Neural cell (in vitro differentiated cells): Measurements from ENCODE around the gene HIP1.

Source experiments
- EP300 ChIP-seq: fragments of 450-650 bp; conservative IDR thresholded peaks from 2 replicates; pipeline ENCODE4 v1.6.1; 2014; ENCODE audit warnings: antibody characterized with exemption, mild to moderate bottlenecking, moderate library complexity; ENCODE audit not compliant: poor library complexity, severe bottlenecking
- EZH2 ChIP-seq: fragments of 200-600, 300-800 bp; shearing (Covaris generic), sonication (generic); IDR thresholded peaks from 2 replicates; pipeline ENCODE4 v1.6.1; 2014; ENCODE audit warnings: antibody characterized with exemption, low read length, borderline replicate concordance, mild to moderate bottlenecking; ENCODE audit not compliant: insufficient read depth, poor library complexity, severe bottlenecking
- MXI1 ChIP-seq: fragments of 450-650 bp; conservative IDR thresholded peaks from 2 replicates; pipeline ENCODE4 v1.6.1; 2014; ENCODE audit warnings: antibody characterized with exemption, mild to moderate bottlenecking; ENCODE audit not compliant: poor library complexity, severe bottlenecking
- POLR2AphosphoS5 ChIP-seq: IDR thresholded peaks from 2 replicates; pipeline ENCODE4 v1.6.1; 2012
- RAD21 ChIP-seq: fragments of 450-650 bp; conservative IDR thresholded peaks from 2 replicates; pipeline ENCODE4 v1.6.1; 2014; ENCODE audit warnings: antibody characterized with exemption, mild to moderate bottlenecking, moderate library complexity
- SMC3 ChIP-seq: fragments of 450-650 bp; conservative IDR thresholded peaks from 2 replicates; pipeline ENCODE4 v1.6.1; 2014; ENCODE audit warnings: antibody characterized with exemption, mild to moderate bottlenecking, moderate library complexity; ENCODE audit not compliant: poor library complexity
- TAF1 ChIP-seq: IDR thresholded peaks from 2 replicates; pipeline ENCODE4 v1.6.1; 2012; ENCODE audit warnings: low read depth
- TF ChIP-seq, protein P1 (sequence below): fragments of 450-650 bp; IDR thresholded peaks from 2 replicates; pipeline ENCODE4 v1.5.1; 2014; ENCODE audit warnings: antibody characterized with exemption, mild to moderate bottlenecking, moderate library complexity; ENCODE audit not compliant: poor library complexity, severe bottlenecking
- TF ChIP-seq, protein P2 (sequence below): IDR thresholded peaks from 2 replicates; pipeline ENCODE4 v1.6.1; 2012; ENCODE audit warnings: borderline replicate concordance

- TF ChIP-seq, protein P1, sequence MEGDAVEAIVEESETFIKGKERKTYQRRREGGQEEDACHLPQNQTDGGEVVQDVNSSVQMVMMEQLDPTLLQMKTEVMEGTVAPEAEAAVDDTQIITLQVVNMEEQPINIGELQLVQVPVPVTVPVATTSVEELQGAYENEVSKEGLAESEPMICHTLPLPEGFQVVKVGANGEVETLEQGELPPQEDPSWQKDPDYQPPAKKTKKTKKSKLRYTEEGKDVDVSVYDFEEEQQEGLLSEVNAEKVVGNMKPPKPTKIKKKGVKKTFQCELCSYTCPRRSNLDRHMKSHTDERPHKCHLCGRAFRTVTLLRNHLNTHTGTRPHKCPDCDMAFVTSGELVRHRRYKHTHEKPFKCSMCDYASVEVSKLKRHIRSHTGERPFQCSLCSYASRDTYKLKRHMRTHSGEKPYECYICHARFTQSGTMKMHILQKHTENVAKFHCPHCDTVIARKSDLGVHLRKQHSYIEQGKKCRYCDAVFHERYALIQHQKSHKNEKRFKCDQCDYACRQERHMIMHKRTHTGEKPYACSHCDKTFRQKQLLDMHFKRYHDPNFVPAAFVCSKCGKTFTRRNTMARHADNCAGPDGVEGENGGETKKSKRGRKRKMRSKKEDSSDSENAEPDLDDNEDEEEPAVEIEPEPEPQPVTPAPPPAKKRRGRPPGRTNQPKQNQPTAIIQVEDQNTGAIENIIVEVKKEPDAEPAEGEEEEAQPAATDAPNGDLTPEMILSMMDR = no peak
- no peak for TF ChIP-seq TAF1
- no peak for TF ChIP-seq SMC3
- TF ChIP-seq POLR2AphosphoS5 = no peak
- no peak for TF ChIP-seq MXI1
- TF ChIP-seq, protein P2, sequence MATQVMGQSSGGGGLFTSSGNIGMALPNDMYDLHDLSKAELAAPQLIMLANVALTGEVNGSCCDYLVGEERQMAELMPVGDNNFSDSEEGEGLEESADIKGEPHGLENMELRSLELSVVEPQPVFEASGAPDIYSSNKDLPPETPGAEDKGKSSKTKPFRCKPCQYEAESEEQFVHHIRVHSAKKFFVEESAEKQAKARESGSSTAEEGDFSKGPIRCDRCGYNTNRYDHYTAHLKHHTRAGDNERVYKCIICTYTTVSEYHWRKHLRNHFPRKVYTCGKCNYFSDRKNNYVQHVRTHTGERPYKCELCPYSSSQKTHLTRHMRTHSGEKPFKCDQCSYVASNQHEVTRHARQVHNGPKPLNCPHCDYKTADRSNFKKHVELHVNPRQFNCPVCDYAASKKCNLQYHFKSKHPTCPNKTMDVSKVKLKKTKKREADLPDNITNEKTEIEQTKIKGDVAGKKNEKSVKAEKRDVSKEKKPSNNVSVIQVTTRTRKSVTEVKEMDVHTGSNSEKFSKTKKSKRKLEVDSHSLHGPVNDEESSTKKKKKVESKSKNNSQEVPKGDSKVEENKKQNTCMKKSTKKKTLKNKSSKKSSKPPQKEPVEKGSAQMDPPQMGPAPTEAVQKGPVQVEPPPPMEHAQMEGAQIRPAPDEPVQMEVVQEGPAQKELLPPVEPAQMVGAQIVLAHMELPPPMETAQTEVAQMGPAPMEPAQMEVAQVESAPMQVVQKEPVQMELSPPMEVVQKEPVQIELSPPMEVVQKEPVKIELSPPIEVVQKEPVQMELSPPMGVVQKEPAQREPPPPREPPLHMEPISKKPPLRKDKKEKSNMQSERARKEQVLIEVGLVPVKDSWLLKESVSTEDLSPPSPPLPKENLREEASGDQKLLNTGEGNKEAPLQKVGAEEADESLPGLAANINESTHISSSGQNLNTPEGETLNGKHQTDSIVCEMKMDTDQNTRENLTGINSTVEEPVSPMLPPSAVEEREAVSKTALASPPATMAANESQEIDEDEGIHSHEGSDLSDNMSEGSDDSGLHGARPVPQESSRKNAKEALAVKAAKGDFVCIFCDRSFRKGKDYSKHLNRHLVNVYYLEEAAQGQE = no peak
- TF ChIP-seq EZH2 = no peak
- no peak for TF ChIP-seq EP300
- no peak for TF ChIP-seq RAD21
These were observed 88.1 kb downstream of the HIP1 start for GRCh38 chr7:75650681-75651080.
